Natural killer cell treated with Interleukin-12 subunit alpha and Interleukin-12 subunit beta and Interleukin-15 and Interleukin-18, amount 100 ng/mL, for 72 hours (primary cell): ENCODE results near the gene ITGA11. TPM values are rescaled to one million over a fixed set of nuclear protein-coding genes. Genes with fewer than 3 reads are reported as not detected.

Experiments used
- ATAC-seq, 2 donors: fragments of 150-1000 bp; cut with Tn5 transposase in 1 of 2; sonication (Bioruptor Pico), chemical (Tn5 transposase) in 1 of 2; 2 replicates each; pipeline ENCODE4 v1.10.0; 2021
- DNase-seq: peaks from one replicate; pipeline ENCODE4 v3.0.0; 2022; ENCODE audit warnings: low spot score
- H3K27ac Mint-ChIP-seq, 2 donors: 1 replicate in 1 of 2; 2 replicates in 1 of 2; pipeline ENCODE4 v1.8.0; 2022; ENCODE audit warnings: mixed read lengths in 2 of 2, mild to moderate bottlenecking in 1 of 2, moderate library complexity in 1 of 2
- H3K27me3 Mint-ChIP-seq, 2 donors: 1 replicate in 1 of 2; 2 replicates in 1 of 2; pipeline ENCODE4 v1.8.0; 2022; ENCODE audit warnings: mixed read lengths in 2 of 2
- H3K36me3 Mint-ChIP-seq: one replicate; pipeline ENCODE4 v1.8.0; 2022; ENCODE audit warnings: mixed read lengths
- H3K4me1 Mint-ChIP-seq, 2 donors: 1 replicate in 1 of 2; 2 replicates in 1 of 2; pipeline ENCODE4 v1.8.0; 2022; ENCODE audit warnings: low read depth in 2 of 2, mixed read lengths in 2 of 2, mild to moderate bottlenecking in 1 of 2
- H3K4me3 Mint-ChIP-seq: one replicate; pipeline ENCODE4 v1.8.0; 2022; ENCODE audit warnings: mixed read lengths
- H3K9me3 Mint-ChIP-seq: 2 replicates; pipeline ENCODE4 v1.8.0; 2022; ENCODE audit warnings: mixed read lengths
- total RNA-seq, 2 donors: library from RNA; stranded (reverse); gene quantifications; one replicate each; pipeline ENCODE4 v1.2.3, GENCODE V29; 2022

Gene ITGA11
- total RNA-seq, 2 donors from 2014 or later, result 0.17 to 0.98 TPM

GRCh38 chr15:68439506-68439905 is 7.5 kb upstream of the ITGA11 start:
- H3K27me3 Mint-ChIP-seq, result peaks cover 47 to 80% of the 10 kb centered on the region in 2 donors
- no peak for DNase-seq
- no peak overlapping the region for H3K4me3 Mint-ChIP-seq
- no peaks in the 10 kb centered on the region for H3K36me3 Mint-ChIP-seq
- no peaks in the 10 kb centered on the region for H3K9me3 Mint-ChIP-seq
- H3K4me1 Mint-ChIP-seq, result no peaks in the 10 kb centered on the region
- H3K27ac Mint-ChIP-seq, result no peak overlapping the region
- ATAC-seq, result peak in 1 of 2 donors; percentile 9

- DNase-seq, result no peak
- H3K9me3 Mint-ChIP-seq, result no peaks in the 10 kb centered on the region
- peaks cover 43 to 69% of the 10 kb centered on the region in 2 donors for H3K27me3 Mint-ChIP-seq
- no peak for ATAC-seq
- H3K36me3 Mint-ChIP-seq, result no peaks in the 10 kb centered on the region
- peaks cover 0 to 5% of the 10 kb centered on the region in 2 donors for H3K4me1 Mint-ChIP-seq
- no peak overlapping the region for H3K27ac Mint-ChIP-seq
- H3K4me3 Mint-ChIP-seq, result no peak overlapping the region
These were observed 4.7 kb upstream of the ITGA11 start for GRCh38 chr15:68436680-68437079.

GRCh38 chr15:68435966-68436365 is 4.0 kb upstream of the ITGA11 start:
- no peaks in the 10 kb centered on the region for H3K9me3 Mint-ChIP-seq
- no peak overlapping the region for H3K4me3 Mint-ChIP-seq
- ATAC-seq, result no peak
- no peak overlapping the region for H3K27ac Mint-ChIP-seq
- H3K4me1 Mint-ChIP-seq, result peaks cover 0 to 5% of the 10 kb centered on the region in 2 donors
- H3K36me3 Mint-ChIP-seq, result no peaks in the 10 kb centered on the region
- no peak for DNase-seq
- H3K27me3 Mint-ChIP-seq, result peaks cover 43 to 69% of the 10 kb centered on the region in 2 donors

GRCh38 chr15:68434021-68434420 is 2.1 kb upstream of the ITGA11 start:
- Mint-ChIP-seq H3K4me1 (peaks cover 0 to 5% of the 10 kb centered on the region in 2 donors), H3K9me3 (no peaks in the 10 kb centered on the region), H3K36me3 (no peaks in the 10 kb centered on the region), H3K27ac (no peak overlapping the region), H3K27me3 (peaks cover 51 to 66% of the 10 kb centered on the region in 2 donors), H3K4me3 (no peak overlapping the region)
- ATAC-seq, result no peak
- no peak for DNase-seq

GRCh38 chr15:68433551-68433950 is 1.6 kb upstream of the ITGA11 start:
- peaks cover 55 to 68% of the 10 kb centered on the region in 2 donors for H3K27me3 Mint-ChIP-seq
- peaks cover 0 to 5% of the 10 kb centered on the region in 2 donors for H3K4me1 Mint-ChIP-seq
- no peak for ATAC-seq
- DNase-seq, result no peak
- H3K27ac Mint-ChIP-seq, result no peak overlapping the region
- H3K9me3 Mint-ChIP-seq, result no peaks in the 10 kb centered on the region
- H3K36me3 Mint-ChIP-seq, result no peaks in the 10 kb centered on the region
- no peak overlapping the region for H3K4me3 Mint-ChIP-seq

GRCh38 chr15:68432441-68433064 is 590 bp upstream of the ITGA11 start:
- H3K27ac Mint-ChIP-seq, result no peak overlapping the region
- no peak for DNase-seq

GRCh38 chr15:68431037-68431791 is 749 bp downstream of the ITGA11 start:
- Mint-ChIP-seq H3K27me3 (peaks cover 46 to 58% of the 10 kb centered on the region in 2 donors), H3K4me3 (no peak overlapping the region), H3K4me1 (peaks cover 0 to 5% of the 10 kb centered on the region in 2 donors), H3K36me3 (no peaks in the 10 kb centered on the region), H3K27ac (no peak overlapping the region), H3K9me3 (no peaks in the 10 kb centered on the region)
- DNase-seq (no peak), ATAC-seq (no peak)

More at GRCh38 chr15:68432441-68433064, 590 bp upstream of the ITGA11 start:
- no peak for ATAC-seq
- H3K4me1 Mint-ChIP-seq, result peaks cover 0 to 5% of the 10 kb centered on the region in 2 donors
- no peak overlapping the region for H3K4me3 Mint-ChIP-seq
- no peaks in the 10 kb centered on the region for H3K36me3 Mint-ChIP-seq
- peaks cover 53 to 68% of the 10 kb centered on the region in 2 donors for H3K27me3 Mint-ChIP-seq
- no peaks in the 10 kb centered on the region for H3K9me3 Mint-ChIP-seq

- Mint-ChIP-seq H3K4me1 (peaks cover 0 to 5% of the 10 kb centered on the region in 2 donors), H3K27ac (no peak overlapping the region)
- no peak for DNase-seq
These were observed 1.4 kb downstream of the ITGA11 start for GRCh38 chr15:68430471-68431036.

GRCh38 chr15:68429691-68430470 is 2.1 kb downstream of the ITGA11 start:
- Mint-ChIP-seq H3K9me3 (no peaks in the 10 kb centered on the region), H3K36me3 (no peaks in the 10 kb centered on the region), H3K27me3 (peaks cover 40 to 48% of the 10 kb centered on the region in 2 donors), H3K27ac (no peak overlapping the region), H3K4me3 (no peak overlapping the region), H3K4me1 (peaks cover 0 to 5% of the 10 kb centered on the region in 2 donors)
- ATAC-seq (no peak), DNase-seq (no peak)

More at GRCh38 chr15:68430471-68431036, 1.4 kb downstream of the ITGA11 start:
- no peaks in the 10 kb centered on the region for H3K36me3 Mint-ChIP-seq
- ATAC-seq, result no peak
- no peaks in the 10 kb centered on the region for H3K9me3 Mint-ChIP-seq
- no peak overlapping the region for H3K4me3 Mint-ChIP-seq
- H3K27me3 Mint-ChIP-seq, result peaks cover 43 to 55% of the 10 kb centered on the region in 2 donors

- Mint-ChIP-seq H3K4me3 (no peak overlapping the region), H3K27me3 (peaks cover 34 to 43% of the 10 kb centered on the region in 2 donors), H3K4me1 (peaks cover 0 to 5% of the 10 kb centered on the region in 2 donors), H3K27ac (no peak overlapping the region), H3K36me3 (no peaks in the 10 kb centered on the region), H3K9me3 (no peaks in the 10 kb centered on the region)
- DNase-seq, result no peak
- no peak for ATAC-seq
These were observed 3.5 kb downstream of the ITGA11 start for GRCh38 chr15:68428431-68428940.

- no peaks in the 10 kb centered on the region for H3K9me3 Mint-ChIP-seq
- H3K27ac Mint-ChIP-seq, result no peak overlapping the region
- H3K4me3 Mint-ChIP-seq, result no peak overlapping the region
- no peaks in the 10 kb centered on the region for H3K36me3 Mint-ChIP-seq
- DNase-seq (no peak), ATAC-seq (no peak)
- peaks cover 0 to 4% of the 10 kb centered on the region in 2 donors for H3K4me1 Mint-ChIP-seq
- peaks cover 32 to 42% of the 10 kb centered on the region in 2 donors for H3K27me3 Mint-ChIP-seq
These were observed 4.0 kb downstream of the ITGA11 start for GRCh38 chr15:68427963-68428362.

GRCh38 chr15:68427366-68427765 is 4.6 kb downstream of the ITGA11 start:
- Mint-ChIP-seq H3K4me3 (no peak overlapping the region), H3K36me3 (no peaks in the 10 kb centered on the region), H3K27me3 (peaks cover 30 to 42% of the 10 kb centered on the region in 2 donors), H3K9me3 (no peaks in the 10 kb centered on the region), H3K27ac (no peak overlapping the region), H3K4me1 (no peaks in the 10 kb centered on the region)
- DNase-seq (no peak), ATAC-seq (no peak)

- ATAC-seq, result no peak
These were observed 5.8 kb downstream of the ITGA11 start for GRCh38 chr15:68426116-68426515.

More at GRCh38 chr15:68426116-68426515, 5.8 kb downstream of the ITGA11 start:
- no peaks in the 10 kb centered on the region for H3K36me3 Mint-ChIP-seq
- DNase-seq, result no peak
- H3K27ac Mint-ChIP-seq, result no peak overlapping the region
- H3K4me1 Mint-ChIP-seq, result no peaks in the 10 kb centered on the region
- H3K9me3 Mint-ChIP-seq, result no peaks in the 10 kb centered on the region
- H3K27me3 Mint-ChIP-seq, result peaks cover 29 to 45% of the 10 kb centered on the region in 2 donors
- no peak overlapping the region for H3K4me3 Mint-ChIP-seq
